DOHH2 (cell line): Measurements from ENCODE around the gene FRS3.

Experiments
- CTCF ChIP-seq: fragments of 200-600 bp; sonication (generic); IDR thresholded peaks from one replicate; pipeline ENCODE4 v1.5.1; 2014; ENCODE audit warnings: antibody characterized with exemption, mild to moderate bottlenecking, low read depth, low read length; ENCODE audit not compliant: poor library complexity, severe bottlenecking
- EZH2phosphoT487 ChIP-seq: fragments of 200-600 bp; sonication (generic); IDR thresholded peaks from 2 replicates; pipeline ENCODE4 v1.6.1; 2017; ENCODE audit warnings: borderline replicate concordance, mild to moderate bottlenecking, antibody characterized with exemption, low read length, moderate library complexity, mixed read lengths

GRCh38 chr6:41733707-41734665, 45.7 kb downstream of the FRS3 start:
- no peak for TF ChIP-seq CTCF
- no peak for TF ChIP-seq EZH2phosphoT487
